Skin epidermis (tissue), 12 donors: ENCODE results near the gene PKN3.
A peak's percentile ranks its signal among the peaks of the same experiment; 100 is the strongest.
"Not testable (repeated sequence)": the region's sequence is repeated elsewhere in the genome, so short reads cannot be mapped to it uniquely, and the experiment has no call there.

Experiments used
- H3K27ac ChIP-seq, 21 experiments: fragments of 200-600 bp; sonication (generic) in 11 of 21; one replicate each; pipeline ENCODE4 v1.5.0; 2020; ENCODE audit warnings: mild to moderate bottlenecking in 3 of 21, inconsistent platforms in 2 of 21, moderate library complexity in 2 of 21
- H3K4me3 ChIP-seq, 7 experiments: fragments of 200-600 bp; sonication (generic) in 2 of 7; one replicate each; pipeline ENCODE4 v1.5.0; 2020; ENCODE audit warnings: inconsistent platforms in 2 of 7, mild to moderate bottlenecking in 2 of 7, moderate library complexity in 1 of 7

Gene PKN3

DNA sequence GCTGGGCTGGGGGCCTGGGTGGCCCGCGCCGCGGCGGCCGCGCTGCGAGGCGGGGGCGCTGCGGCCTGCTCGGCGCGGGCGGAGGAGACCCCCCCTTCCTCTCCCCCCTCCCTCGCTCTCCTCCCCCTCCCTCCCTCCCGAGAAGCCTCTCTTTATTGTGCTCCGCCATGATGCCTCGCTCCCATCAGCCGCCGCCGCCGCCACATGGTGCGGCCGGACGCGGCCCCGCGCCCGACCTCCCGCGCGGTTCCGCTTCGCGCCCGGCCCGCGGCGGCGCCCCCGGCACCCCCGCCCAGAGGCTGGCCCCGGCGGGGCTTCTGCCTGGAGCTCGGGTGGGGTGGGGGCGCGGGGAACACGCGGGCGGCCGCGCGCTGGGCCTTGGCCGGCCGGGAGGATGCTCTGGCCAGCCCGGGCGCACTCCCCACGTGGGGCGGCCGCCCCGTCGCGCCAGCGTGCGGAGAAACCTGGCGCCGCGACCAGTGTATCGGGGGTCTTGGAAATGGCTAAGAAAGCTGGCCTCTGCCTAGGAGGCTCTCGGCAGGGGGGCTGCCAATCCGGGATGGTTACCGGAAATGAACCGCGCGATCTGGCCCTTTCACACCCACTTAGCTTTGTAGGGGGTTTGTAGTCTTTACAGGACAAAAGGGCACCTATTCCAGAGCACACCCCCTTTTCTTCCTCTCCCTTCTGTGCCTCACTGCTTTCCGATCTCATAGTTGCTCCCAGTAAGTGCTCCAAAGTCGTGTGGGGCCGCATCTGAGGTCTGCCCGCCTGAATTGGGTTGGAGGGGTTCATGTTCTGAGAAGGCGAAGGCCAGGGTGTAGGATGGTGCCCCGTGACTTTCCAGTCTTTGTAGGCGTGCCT is 12.3 kb upstream of the PKN3 start:
- peak overlapping the region; percentile 53 to 94 (median 79) for H3K27ac ChIP-seq

DNA sequence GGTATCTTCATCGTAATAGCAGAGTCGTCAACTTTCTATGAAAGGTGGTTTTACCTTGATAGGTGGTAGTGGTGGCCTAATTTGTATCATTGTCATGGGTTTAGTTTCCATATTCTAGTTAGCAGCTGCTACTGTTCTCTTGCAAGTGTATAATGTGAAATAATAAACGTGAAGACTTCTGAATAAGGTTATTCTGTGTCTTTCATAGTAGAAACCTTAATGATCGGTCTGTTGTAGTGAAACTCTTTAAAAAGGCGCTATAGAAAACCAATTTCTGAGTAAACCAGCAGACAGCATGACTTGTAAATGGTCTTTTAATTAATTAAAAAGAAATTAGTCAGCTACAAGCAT is 11.6 kb upstream of the PKN3 start:
- Histone ChIP-seq H3K4me3 (peak overlapping the region; percentile 49 to 87 (median 82)), H3K27ac (peak overlapping the region in 20 of 21 experiments; percentile 53 to 94 (median 80))

More for the DNA sequence above, 12.3 kb upstream of the PKN3 start:
- H3K4me3 ChIP-seq, result peak overlapping the region; percentile 49 to 87 (median 82)

DNA sequence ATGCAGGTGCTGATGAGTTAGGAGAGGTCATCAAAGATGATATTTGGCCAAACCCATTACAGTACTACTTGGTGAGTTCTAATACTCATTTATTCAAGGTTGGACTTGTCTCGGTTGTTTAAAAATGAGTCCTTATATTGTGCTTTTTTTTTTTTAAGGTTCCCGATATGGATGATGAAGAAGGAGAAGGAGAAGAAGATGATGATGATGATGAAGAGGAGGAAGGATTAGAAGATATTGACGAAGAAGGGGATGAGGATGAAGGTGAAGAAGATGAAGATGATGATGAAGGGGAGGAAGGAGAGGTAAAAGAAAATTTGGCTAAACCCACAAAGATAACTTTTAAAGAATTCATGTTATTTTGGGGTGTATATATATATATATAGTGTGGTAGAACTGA is 8.6 kb upstream of the PKN3 start:
- H3K27ac ChIP-seq, H3K4me3 ChIP-seq: not testable (repeated sequence)

DNA sequence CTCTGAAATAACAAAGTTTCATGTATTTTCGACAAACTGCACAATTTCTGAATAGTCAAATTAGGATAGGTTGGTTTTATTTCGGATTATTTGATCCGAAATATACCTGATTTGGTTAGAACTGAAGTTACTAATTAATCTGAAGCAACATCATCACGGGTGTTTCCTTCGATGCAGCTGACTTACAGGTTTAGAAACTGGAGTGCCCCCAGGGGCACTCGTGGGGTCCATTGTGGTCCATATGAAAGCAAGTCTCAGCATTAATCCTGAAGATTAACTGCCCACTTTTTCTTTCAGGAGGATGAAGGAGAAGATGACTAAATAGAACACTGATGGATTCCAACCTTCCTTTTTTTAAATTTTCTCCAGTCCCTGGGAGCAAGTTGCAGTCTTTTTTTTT is 8.0 kb upstream of the PKN3 start:
- H3K27ac ChIP-seq, result no peak overlapping the region
- no peak overlapping the region for H3K4me3 ChIP-seq

- no peak overlapping the region for H3K27ac ChIP-seq
These were observed 5.2 kb upstream of the PKN3 start for GRCh38 chr9:128696923-128697707.

DNA sequence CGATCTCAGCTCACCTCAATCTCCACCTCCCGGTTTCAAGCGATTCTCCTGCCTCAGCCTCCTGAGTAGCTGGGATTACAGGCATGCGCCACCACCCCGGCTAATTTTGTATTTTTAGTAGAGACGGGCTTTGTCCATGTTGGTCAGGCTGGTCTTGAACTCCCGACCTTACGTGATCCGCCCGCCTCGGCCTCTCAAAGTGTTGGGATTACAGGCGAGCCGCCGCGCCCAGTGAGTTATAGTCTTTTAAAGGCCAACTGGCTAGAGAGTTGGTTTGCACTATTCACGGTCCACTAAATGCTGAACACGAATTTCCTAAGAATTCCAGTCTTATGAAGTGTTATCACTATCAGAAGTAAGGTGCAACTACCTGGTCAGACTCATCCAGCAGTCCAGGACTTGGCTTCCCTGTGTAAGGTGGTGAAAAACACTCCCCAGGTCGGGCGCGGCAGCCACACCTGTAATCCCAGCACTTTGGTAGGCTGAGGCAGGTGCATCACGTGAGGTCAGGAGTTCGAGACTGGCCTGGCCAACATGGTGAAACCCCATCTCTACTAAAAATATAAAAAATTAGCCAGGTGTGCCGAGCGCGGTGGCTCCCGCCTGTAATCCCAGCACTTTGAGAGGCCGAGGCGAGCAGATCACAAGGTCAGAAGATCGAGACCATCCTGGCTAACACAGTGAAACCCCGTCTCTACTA is 3.1 kb upstream of the PKN3 start:
- not testable (repeated sequence) for H3K4me3 ChIP-seq, H3K27ac ChIP-seq

More at GRCh38 chr9:128696923-128697707, 5.2 kb upstream of the PKN3 start:
- no peak overlapping the region for H3K4me3 ChIP-seq

- no peak overlapping the region for H3K4me3 ChIP-seq
- H3K27ac ChIP-seq, result no peak overlapping the region
These were observed 962 bp upstream of the PKN3 start for GRCh38 chr9:128701227-128701854.

DNA sequence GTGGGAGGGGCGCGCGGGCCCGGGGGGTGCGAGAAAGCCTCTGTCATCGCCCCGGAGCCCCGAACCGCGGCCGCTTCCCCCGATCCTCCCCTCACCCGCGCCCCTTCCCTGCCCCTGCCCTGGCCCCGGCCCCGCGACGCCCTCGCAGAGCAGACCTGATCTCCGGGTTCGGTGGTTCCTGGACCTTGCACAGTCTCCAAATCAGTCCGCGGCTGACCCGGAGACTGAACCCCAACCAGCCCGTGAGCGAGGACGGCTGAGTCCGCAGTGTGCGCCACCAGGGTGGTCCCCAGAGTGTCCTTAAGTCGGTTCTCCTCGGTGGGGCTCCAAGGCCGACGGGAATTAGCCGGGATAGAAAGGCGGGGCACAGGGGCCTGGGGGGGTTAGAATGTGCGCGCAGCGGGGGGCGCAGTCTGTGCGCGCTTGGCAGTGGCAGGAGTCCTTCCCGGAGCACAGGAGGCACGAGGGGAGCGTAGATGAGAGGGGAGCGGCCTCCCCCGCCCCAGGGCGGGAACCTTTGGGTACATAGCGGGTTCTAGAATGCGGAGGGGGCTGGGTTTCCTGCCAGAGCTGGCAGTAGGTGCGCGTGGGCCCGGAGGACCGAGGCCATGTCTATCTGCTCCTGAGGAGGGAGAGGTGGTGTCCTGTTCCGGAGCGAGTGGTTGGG is 779 bp downstream of the PKN3 start:
- Histone ChIP-seq H3K4me3 (peak overlapping the region; percentile 51 to 79 (median 63)), H3K27ac (peak overlapping the region; percentile 18 to 91 (median 78))

GRCh38 chr9:128703616-128704355 is 1.5 kb downstream of the PKN3 start:
- peak overlapping the region in 6 of 7 experiments; percentile 51 to 79 (median 70) for H3K4me3 ChIP-seq
- peak overlapping the region in 18 of 21 experiments; percentile 18 to 91 (median 78) for H3K27ac ChIP-seq

- peak overlapping the region in 1 of 7 experiments; percentile 79 for H3K4me3 ChIP-seq
- H3K27ac ChIP-seq, result peak overlapping the region in 13 of 21 experiments; percentile 31 to 91 (median 80)
These were observed 2.0 kb downstream of the PKN3 start for GRCh38 chr9:128704356-128704670.

GRCh38 chr9:128705051-128705965 is 3.0 kb downstream of the PKN3 start:
- no peak overlapping the region for H3K4me3 ChIP-seq
- H3K27ac ChIP-seq, result peak overlapping the region in 1 of 21 experiments; percentile 20

- H3K4me3 ChIP-seq, result no peak overlapping the region
- no peak overlapping the region for H3K27ac ChIP-seq
These were observed 3.7 kb downstream of the PKN3 start for GRCh38 chr9:128706045-128706444.

DNA sequence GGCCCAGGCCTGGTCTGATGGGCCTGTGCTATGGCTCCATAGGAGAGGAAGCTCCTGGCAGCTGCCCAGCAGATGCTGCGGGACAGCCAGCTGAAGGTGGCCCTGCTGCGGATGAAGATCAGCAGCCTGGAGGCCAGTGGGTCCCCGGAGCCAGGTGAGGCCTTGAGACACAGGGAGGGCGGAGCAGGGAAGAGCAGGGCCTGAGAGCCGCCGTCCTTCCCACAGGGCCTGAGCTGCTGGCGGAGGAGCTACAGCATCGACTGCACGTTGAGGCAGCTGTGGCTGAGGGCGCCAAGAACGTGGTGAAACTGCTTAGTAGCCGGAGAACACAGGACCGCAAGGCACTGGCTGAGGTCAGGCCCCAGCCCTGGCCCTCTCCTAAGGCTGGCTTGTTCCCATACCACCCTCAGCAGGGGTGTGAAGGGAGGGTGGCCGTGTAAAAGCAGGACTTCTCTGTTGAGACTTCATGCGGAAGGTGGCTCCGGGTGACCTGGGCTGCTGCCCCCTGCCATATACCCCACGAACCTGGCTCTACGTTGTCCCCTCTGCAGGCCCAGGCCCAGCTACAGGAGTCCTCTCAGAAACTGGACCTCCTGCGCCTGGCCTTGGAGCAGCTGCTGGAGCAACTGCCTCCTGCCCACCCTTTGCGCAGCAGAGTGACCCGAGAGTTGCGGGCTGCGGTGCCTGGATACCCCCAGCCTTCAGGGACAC is 4.5 kb downstream of the PKN3 start:
- H3K4me3 ChIP-seq, result no peak overlapping the region
- no peak overlapping the region for H3K27ac ChIP-seq

DNA sequence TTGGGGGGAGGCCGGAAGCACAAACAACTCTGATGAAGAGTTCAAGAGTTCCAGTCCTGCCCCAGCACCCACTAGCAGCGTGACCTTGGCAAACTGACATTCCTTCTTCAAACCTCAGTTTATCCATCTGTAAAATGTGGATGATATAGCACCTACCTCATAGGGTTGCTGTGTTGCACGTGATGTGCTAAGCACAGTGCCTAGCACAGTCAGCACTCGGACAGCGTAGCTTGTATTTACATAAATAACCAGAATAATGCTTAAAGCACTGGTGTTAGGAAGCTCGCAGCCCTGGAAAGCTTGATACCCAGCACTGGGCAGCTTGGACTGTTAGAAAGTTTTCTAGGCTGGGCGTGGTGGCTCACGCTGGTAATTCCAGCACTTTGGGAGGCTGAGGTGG is 5.1 kb downstream of the PKN3 start:
- no peak overlapping the region for H3K27ac ChIP-seq
- H3K4me3 ChIP-seq, result no peak overlapping the region

DNA sequence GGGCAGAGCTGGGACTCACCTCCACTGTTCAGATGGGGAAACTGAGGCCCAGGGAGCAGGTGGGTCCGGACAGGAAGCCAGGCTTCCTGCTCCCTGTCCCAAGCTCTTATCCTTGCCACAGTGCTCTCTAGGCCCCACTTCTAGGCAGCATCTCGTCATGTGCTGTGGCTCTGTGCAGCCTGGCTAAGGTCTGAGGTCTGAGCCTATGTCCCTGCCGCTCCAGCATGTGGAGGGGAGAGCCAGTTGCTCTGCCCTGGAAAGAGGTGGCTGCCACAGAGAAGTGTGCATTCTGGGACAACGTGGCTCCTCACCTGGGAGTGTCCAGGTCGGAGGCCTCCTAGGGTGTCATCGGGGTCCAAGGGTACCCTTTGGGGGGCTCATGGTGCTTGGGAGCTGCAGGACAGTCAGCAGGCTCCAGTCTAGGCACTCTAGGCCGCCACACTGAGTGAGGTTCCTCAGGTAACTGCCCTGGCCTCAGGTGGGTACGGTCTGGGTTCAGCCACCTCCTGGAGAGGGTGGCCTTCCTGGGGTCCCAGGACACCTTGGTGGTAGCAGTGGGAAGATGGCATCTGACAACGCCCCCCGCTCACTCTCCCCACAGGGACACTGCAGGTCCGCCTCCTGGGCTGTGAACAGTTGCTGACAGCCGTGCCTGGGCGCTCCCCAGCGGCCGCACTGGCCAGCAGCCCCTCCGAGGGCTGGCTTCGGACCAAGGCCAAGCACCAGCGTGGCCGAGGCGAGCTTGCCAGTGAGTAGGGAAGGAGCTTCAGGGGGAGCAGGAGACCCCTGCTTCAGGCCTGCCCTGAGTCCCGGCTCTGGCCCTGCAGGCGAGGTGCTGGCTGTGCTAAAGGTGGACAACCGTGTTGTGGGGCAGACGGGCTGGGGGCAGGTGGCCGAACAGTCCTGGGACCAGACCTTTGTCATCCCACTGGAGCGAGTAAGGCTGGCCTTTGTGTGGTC is 10.4 kb downstream of the PKN3 start:
- Histone ChIP-seq H3K4me3 (no peak overlapping the region), H3K27ac (no peak overlapping the region)

DNA sequence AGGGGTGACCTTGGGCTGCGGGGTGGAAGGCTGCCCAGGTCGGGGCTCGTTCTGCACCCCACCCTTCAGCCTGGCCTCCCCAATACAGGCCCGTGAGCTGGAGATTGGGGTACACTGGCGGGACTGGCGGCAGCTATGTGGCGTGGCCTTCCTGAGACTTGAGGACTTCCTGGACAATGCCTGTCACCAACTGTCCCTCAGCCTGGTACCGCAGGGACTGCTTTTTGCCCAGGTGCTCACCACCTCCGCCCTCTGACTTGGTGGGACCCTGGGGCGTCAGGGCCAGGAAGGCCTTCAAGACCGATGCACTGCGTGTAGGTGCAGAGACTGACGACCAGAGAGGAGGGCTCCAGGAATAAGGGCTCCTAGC is 11.1 kb downstream of the PKN3 start:
- no peak overlapping the region for H3K27ac ChIP-seq
- H3K4me3 ChIP-seq, result no peak overlapping the region
